ENCODE data around the gene DLGAP1. TPM values are rescaled to one million over a fixed set of nuclear protein-coding genes. Genes with fewer than 3 reads are reported as not detected.

The DLGAP1 gene
- total and polyA plus RNA-seq, 2 of the 8 experiments (the other 6 are each of a cell fraction or from before 2014, with no cell fraction given) = 11.8 to 16.9 TPM

DNA sequence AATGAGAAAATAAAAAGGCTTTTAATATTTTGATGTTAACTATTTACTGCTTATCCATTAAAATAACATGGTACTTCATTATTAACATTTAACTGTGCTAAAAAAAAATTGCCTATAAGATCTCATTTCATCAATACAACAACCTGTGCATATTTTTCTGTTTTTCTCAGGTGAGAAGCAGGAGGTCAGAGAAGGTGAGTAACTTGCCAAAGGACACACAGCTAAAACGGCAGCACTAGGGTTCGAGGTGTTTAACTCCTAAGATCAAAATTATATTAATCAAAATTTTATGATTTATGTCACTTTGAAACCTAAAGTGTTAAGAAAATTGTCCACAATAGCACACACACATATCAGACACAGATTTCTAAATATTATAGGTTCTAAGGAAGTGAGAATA is 639.1 kb downstream of the DLGAP1 start:
- Histone ChIP-seq H4K91ac (replicated peaks; ENCODE audit: insufficient read length, low read length) (no peak overlapping the region), H4K20me1 (replicated peaks in 1 of 2; ENCODE audit: control insufficient read depth in 1 of 2, insufficient read depth in 2 of 2, low read length in 2 of 2) (no peaks in the 10 kb centered on the region), H2BK120ac (replicated peaks; ENCODE audit: low read depth, low read length) (no peak overlapping the region), H2AFZ (ENCODE audit: low read length) (no peak overlapping the region), H3K23me2 (ENCODE audit: low read depth, low read length) (no peaks in the 10 kb centered on the region), H2AK5ac (ENCODE audit: low read depth, low read length) (no peak overlapping the region), H3K79me2 (ENCODE audit: control insufficient read depth in 1 of 2, insufficient read depth in 2 of 2, low read length in 2 of 2) (no peaks in the 10 kb centered on the region), H3K4ac (replicated peaks; ENCODE audit: insufficient read length, low read depth, low read length) (no peak overlapping the region), H3K18ac (ENCODE audit: extremely low read depth, low read length) (no peak overlapping the region), H2BK15ac (ENCODE audit: low read length) (no peak overlapping the region), H4K5ac (ENCODE audit: insufficient read length, low read depth, low read length) (no peak overlapping the region), H3K14ac (ENCODE audit: insufficient read length) (no peak overlapping the region), H2BK5ac (ENCODE audit: low read depth, low read length) (no peak overlapping the region), H3K27ac (ENCODE audit: low read depth, low read length) (no peak overlapping the region), H3K9ac (replicated peaks in 1 of 4; ENCODE audit: extremely low read depth in 1 of 4, low read depth in 3 of 4, low read length in 3 of 4) (no peak overlapping the region), H3K4me1 (replicated peaks in 1 of 4; ENCODE audit: control insufficient read depth in 3 of 4, insufficient read depth in 4 of 4, low read length in 3 of 4) (no peaks in the 10 kb centered on the region), H3K4me3 (ENCODE audit: extremely low read depth in 1 of 4, insufficient read depth in 2 of 4, low read depth in 3 of 4, low read length in 4 of 4) (no peak overlapping the region), H2BK12ac (ENCODE audit: low read depth, low read length) (no peak overlapping the region), H3K9me3 (ENCODE audit: insufficient read depth in 2 of 2, low read depth in 1 of 2, low read length in 1 of 2) (no peaks in the 10 kb centered on the region), H3K4me2 (ENCODE audit: insufficient read depth in 1 of 2, low read depth in 2 of 2, low read length in 2 of 2) (no peak overlapping the region), H3K56ac (replicated peaks; ENCODE audit: insufficient read length, low read depth, low read length) (no peak overlapping the region), H3K23ac (ENCODE audit: insufficient read length) (no peak overlapping the region), H4K8ac (ENCODE audit: extremely low read depth, insufficient read depth, low read length) (no peak overlapping the region), H3K36me3 (ENCODE audit: control insufficient read depth in 2 of 4, insufficient read depth in 4 of 4, low read length in 3 of 4) (peaks cover 0 to 9% (median 2%) of the 10 kb centered on the region in 4 experiments; a peak in 2 of 8 replicates), H3K27me3 (replicated peaks in 1 of 4; ENCODE audit: control insufficient read depth in 3 of 4, extremely low read depth in 1 of 4, insufficient read depth in 3 of 4, low read length in 3 of 4) (peaks cover 0 to 1% (median 0%) of the 10 kb centered on the region in 4 experiments; a peak in 1 of 7 replicates), H3K79me1 (ENCODE audit: low read depth, low read length) (no peaks in the 10 kb centered on the region), H2BK20ac (ENCODE audit: low read length) (no peak overlapping the region)
- POLR2A ChIA-PET (ENCODE audit: partially characterized antibody) = no interaction called here
- CTCF ChIA-PET (ENCODE audit: partially characterized antibody) = interaction anchor here (0.6 to 6.5 kb wide), 5 partner anchors 10 to 304 kb away, joined by 3 to 34 read pairs (median 3); no protein-coding TSS in a partner anchor
- no peak for FAIRE-seq
- TF ChIP-seq CHD1 (IDR thresholded peaks at IDR 0.05; ENCODE audit: low read depth, low read length) (no peak), NRF1 (IDR thresholded peaks at IDR 0.05; ENCODE audit: low read depth, low read length) (no peak)
- DNase-seq (ENCODE audit: low read depth in 1 of 2, low spot score in 2 of 2) = no peak
- WGBS, 2 experiments (ENCODE audit: extremely low coverage in 1 of 2, insufficient coverage in 1 of 2, insufficient read length in 1 of 2, insufficient replicate concordance in 2 of 2, low coverage in 1 of 2, low lambda C conversion rate in 2 of 2, missing lambda C conversion rate in 1 of 2) = 91% methylated on average over 2 of the region's 2 CpGs; no CpG with 5 or more reads in 1 of the 2 experiments
